SK-N-SH treated with all-trans-retinoic acid at 6 μM for 48 hours (cell line): ENCODE data around the gene SPIN2A.
"Not testable (repeated sequence)": the region's sequence is repeated elsewhere in the genome, so short reads cannot be mapped to it uniquely, and the experiment has no call there.

ENCODE experiments used
- GLIS3 ChIP-seq: fragments of 250-450 bp; sonication (Bioruptor Pico); IDR thresholded peaks from 2 replicates; pipeline ENCODE4 v1.5.0; 2020; ENCODE audit warnings: mild to moderate bottlenecking, moderate library complexity
- RARB ChIP-seq: fragments of 250-450 bp; sonication (Bioruptor Pico); IDR thresholded peaks from 2 replicates; pipeline ENCODE4 v1.8.0; 2021; ENCODE audit warnings: mild to moderate bottlenecking, moderate library complexity
- ZFP3 ChIP-seq: fragments of 250-450 bp; sonication (Bioruptor Pico); IDR thresholded peaks from 2 replicates; pipeline ENCODE4 v1.5.0; 2020; ENCODE audit warnings: mild to moderate bottlenecking, moderate library complexity
- TF ChIP-seq, protein P1 (sequence below): fragments of 250-450 bp; sonication (Bioruptor Pico); IDR thresholded peaks from 2 replicates; pipeline ENCODE4 v1.8.0; 2020; ENCODE audit warnings: mild to moderate bottlenecking, moderate library complexity, borderline replicate concordance
- TF ChIP-seq, protein P2 (sequence below): fragments of 250-450 bp; sonication (Bioruptor Pico); IDR thresholded peaks from 2 replicates; pipeline ENCODE4 v1.5.0; 2020; ENCODE audit warnings: mild to moderate bottlenecking, moderate library complexity
- TF ChIP-seq, protein P3 (sequence below): fragments of 250-450 bp; sonication (Bioruptor Pico); IDR thresholded peaks from 2 replicates; pipeline ENCODE4 v1.5.1; 2021; ENCODE audit warnings: mild to moderate bottlenecking, moderate library complexity
- TF ChIP-seq, protein P4 (sequence below): fragments of 250-450 bp; sonication (Bioruptor Pico); IDR thresholded peaks from 2 replicates; pipeline ENCODE4 v1.5.1; 2020; ENCODE audit warnings: low read depth, mild to moderate bottlenecking, moderate library complexity

DNA sequence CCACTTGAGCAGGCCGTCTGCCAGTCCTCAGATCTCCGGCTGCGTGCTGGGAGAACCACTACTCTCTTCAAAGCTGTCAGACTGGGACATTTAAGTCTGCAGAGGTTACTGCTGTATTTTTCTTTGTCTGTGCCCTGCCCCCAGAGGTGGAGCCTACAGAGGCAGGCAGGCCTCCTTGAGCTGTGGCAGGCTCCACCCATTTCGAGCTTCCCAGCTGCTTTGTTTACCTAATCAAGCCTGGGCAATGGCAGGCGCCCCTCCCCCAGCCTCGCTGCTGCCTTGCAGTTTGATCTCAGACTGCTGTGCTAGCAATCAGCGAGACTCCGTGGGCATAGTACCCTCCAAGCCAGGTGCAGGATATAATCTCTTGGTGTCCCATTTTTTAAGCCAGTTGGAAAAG is 15.0 kb upstream of the SPIN2A start:
- TF ChIP-seq RARB (CRISPR knock-in tag); ZFP3; GLIS3 (CRISPR knock-in tag): not testable (repeated sequence)
- TF ChIP-seq, protein P1, sequence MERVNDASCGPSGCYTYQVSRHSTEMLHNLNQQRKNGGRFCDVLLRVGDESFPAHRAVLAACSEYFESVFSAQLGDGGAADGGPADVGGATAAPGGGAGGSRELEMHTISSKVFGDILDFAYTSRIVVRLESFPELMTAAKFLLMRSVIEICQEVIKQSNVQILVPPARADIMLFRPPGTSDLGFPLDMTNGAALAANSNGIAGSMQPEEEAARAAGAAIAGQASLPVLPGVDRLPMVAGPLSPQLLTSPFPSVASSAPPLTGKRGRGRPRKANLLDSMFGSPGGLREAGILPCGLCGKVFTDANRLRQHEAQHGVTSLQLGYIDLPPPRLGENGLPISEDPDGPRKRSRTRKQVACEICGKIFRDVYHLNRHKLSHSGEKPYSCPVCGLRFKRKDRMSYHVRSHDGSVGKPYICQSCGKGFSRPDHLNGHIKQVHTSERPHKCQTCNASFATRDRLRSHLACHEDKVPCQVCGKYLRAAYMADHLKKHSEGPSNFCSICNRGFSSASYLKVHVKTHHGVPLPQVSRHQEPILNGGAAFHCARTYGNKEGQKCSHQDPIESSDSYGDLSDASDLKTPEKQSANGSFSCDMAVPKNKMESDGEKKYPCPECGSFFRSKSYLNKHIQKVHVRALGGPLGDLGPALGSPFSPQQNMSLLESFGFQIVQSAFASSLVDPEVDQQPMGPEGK (CRISPR knock-in tag) = not testable (repeated sequence)
- TF ChIP-seq, protein P2, sequence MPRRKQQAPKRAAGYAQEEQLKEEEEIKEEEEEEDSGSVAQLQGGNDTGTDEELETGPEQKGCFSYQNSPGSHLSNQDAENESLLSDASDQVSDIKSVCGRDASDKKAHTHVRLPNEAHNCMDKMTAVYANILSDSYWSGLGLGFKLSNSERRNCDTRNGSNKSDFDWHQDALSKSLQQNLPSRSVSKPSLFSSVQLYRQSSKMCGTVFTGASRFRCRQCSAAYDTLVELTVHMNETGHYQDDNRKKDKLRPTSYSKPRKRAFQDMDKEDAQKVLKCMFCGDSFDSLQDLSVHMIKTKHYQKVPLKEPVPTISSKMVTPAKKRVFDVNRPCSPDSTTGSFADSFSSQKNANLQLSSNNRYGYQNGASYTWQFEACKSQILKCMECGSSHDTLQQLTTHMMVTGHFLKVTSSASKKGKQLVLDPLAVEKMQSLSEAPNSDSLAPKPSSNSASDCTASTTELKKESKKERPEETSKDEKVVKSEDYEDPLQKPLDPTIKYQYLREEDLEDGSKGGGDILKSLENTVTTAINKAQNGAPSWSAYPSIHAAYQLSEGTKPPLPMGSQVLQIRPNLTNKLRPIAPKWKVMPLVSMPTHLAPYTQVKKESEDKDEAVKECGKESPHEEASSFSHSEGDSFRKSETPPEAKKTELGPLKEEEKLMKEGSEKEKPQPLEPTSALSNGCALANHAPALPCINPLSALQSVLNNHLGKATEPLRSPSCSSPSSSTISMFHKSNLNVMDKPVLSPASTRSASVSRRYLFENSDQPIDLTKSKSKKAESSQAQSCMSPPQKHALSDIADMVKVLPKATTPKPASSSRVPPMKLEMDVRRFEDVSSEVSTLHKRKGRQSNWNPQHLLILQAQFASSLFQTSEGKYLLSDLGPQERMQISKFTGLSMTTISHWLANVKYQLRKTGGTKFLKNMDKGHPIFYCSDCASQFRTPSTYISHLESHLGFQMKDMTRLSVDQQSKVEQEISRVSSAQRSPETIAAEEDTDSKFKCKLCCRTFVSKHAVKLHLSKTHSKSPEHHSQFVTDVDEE = not testable (repeated sequence)
- TF ChIP-seq, protein P3, sequence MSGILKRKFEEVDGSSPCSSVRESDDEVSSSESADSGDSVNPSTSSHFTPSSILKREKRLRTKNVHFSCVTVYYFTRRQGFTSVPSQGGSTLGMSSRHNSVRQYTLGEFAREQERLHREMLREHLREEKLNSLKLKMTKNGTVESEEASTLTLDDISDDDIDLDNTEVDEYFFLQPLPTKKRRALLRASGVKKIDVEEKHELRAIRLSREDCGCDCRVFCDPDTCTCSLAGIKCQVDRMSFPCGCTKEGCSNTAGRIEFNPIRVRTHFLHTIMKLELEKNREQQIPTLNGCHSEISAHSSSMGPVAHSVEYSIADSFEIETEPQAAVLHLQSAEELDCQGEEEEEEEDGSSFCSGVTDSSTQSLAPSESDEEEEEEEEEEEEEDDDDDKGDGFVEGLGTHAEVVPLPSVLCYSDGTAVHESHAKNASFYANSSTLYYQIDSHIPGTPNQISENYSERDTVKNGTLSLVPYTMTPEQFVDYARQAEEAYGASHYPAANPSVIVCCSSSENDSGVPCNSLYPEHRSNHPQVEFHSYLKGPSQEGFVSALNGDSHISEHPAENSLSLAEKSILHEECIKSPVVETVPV (CRISPR knock-in tag) = not testable (repeated sequence)
- TF ChIP-seq, protein P4, sequence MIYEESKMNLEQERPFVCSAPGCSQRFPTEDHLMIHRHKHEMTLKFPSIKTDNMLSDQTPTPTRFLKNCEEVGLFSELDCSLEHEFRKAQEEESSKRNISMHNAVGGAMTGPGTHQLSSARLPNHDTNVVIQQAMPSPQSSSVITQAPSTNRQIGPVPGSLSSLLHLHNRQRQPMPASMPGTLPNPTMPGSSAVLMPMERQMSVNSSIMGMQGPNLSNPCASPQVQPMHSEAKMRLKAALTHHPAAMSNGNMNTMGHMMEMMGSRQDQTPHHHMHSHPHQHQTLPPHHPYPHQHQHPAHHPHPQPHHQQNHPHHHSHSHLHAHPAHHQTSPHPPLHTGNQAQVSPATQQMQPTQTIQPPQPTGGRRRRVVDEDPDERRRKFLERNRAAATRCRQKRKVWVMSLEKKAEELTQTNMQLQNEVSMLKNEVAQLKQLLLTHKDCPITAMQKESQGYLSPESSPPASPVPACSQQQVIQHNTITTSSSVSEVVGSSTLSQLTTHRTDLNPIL (CRISPR knock-in tag) = not testable (repeated sequence)
